Upper lobe of right lung (tissue), 1 donor: Measurements from ENCODE around the gene THAP6. TPM values are rescaled to one million over a fixed set of nuclear protein-coding genes. Genes with fewer than 3 reads are reported as not detected.

Experiments
- ATAC-seq: fragments of 200-7000 bp; cut with Tn5 transposase; one replicate; pipeline ENCODE4 v1.9.1; 2020; ENCODE audit warnings: mild to moderate bottlenecking, moderate library complexity
- DNase-seq: peaks from one replicate; pipeline ENCODE4 v3.0.0-alpha.2; 2020
- H3K27ac ChIP-seq: fragments of 200-600 bp; one replicate; pipeline ENCODE4 v1.8.0; 2022
- H3K27me3 ChIP-seq: fragments of 200-600 bp; one replicate; pipeline ENCODE4 v1.8.0; 2022; ENCODE audit warnings: mild to moderate bottlenecking
- H3K36me3 ChIP-seq: fragments of 200-600 bp; one replicate; pipeline ENCODE4 v1.8.0; 2022
- H3K4me1 ChIP-seq: fragments of 200-600 bp; one replicate; pipeline ENCODE4 v1.8.0; 2022
- H3K4me3 ChIP-seq: fragments of 200-600 bp; one replicate; pipeline ENCODE4 v1.8.0; 2022; ENCODE audit warnings: mild to moderate bottlenecking
- H3K9me3 ChIP-seq: fragments of 200-600 bp; one replicate; pipeline ENCODE4 v1.8.0; 2022
- intact Hi-C: fragments of 100-400 bp; cut with DNase I; formaldehyde crosslinking; loops from one replicate; pipeline ENCODE4 v1.11.0; 2022
- total RNA-seq: library from RNA; stranded (reverse); fragmentation: NEBNext Ultra II Directional; extraction: Animal tissue kit (Norgen Biotek cat#: 25700); gene quantifications from one replicate; pipeline ENCODE4 v1.2.1, GENCODE V29; 2021
- TF ChIP-seq, protein P1 (sequence below): fragments of 200-600 bp; IDR thresholded peaks from one replicate; pipeline ENCODE4 v1.8.0; 2022; ENCODE audit warnings: antibody characterized with exemption
- donor health status: DM: no; HTN: yes; CAD: no; lungs with severe emphysema.

The THAP6 gene
- total RNA-seq, 1 donor from 2014 or later: 23.5 TPM

DNA sequence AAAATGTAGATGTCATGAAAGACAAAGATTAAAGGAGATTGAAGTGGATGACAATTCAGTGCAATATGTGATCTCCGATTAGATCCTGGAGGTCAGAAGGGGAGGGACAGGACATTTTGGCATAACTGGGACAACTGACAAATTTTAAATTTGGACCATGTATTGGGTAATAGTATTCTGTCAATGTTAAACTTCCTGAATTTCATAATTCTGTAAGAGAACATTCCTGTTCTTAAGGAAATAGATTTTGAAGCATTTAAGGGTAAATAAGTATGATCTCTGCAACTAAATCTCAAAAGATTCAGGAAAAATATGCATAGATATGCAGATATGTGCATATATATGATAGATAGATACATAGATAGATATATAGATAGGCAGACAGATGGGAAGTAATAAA lies 52.6 kb downstream of the THAP6 start:
- Histone ChIP-seq H3K27ac (no peak overlapping the region), H3K9me3 (no peaks in the 10 kb centered on the region), H3K27me3 (no peaks in the 10 kb centered on the region), H3K4me1 (peaks cover 8% of the 10 kb centered on the region), H3K36me3 (no peaks in the 10 kb centered on the region), H3K4me3 (no peak overlapping the region)
- intact Hi-C loops: no loop called here
- ATAC-seq: no peak
- TF ChIP-seq, protein P1, sequence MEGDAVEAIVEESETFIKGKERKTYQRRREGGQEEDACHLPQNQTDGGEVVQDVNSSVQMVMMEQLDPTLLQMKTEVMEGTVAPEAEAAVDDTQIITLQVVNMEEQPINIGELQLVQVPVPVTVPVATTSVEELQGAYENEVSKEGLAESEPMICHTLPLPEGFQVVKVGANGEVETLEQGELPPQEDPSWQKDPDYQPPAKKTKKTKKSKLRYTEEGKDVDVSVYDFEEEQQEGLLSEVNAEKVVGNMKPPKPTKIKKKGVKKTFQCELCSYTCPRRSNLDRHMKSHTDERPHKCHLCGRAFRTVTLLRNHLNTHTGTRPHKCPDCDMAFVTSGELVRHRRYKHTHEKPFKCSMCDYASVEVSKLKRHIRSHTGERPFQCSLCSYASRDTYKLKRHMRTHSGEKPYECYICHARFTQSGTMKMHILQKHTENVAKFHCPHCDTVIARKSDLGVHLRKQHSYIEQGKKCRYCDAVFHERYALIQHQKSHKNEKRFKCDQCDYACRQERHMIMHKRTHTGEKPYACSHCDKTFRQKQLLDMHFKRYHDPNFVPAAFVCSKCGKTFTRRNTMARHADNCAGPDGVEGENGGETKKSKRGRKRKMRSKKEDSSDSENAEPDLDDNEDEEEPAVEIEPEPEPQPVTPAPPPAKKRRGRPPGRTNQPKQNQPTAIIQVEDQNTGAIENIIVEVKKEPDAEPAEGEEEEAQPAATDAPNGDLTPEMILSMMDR: no peak
- no peak for DNase-seq

DNA sequence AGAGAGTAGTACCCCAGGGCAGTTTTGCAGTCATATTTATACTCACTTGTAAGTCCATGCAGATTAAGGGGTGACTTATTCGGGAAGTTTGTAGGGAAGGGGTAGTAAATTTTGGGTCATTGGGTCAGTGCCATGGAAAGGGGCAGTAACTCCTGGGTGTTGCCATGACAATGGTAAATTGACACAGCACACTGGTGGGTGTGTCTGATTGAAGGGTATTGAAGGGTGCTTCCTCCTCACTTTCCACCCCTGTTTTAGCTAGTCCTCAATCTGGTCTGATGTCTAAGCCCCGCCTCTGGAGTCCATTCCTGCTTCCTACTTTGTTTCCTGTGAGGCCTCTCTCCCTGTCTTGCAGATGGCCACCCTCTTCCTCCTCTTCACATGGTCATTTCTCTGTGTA lies 53.5 kb downstream of the THAP6 start:
- ATAC-seq (no peak), DNase-seq (no peak)
- H3K27me3 ChIP-seq: no peaks in the 10 kb centered on the region
- TF ChIP-seq, protein P1: no peak
- no peaks in the 10 kb centered on the region for H3K36me3 ChIP-seq
- intact Hi-C loops: no loop called here
- H3K4me3 ChIP-seq: no peak overlapping the region
- H3K9me3 ChIP-seq: no peaks in the 10 kb centered on the region
- peaks cover 8% of the 10 kb centered on the region for H3K4me1 ChIP-seq
- H3K27ac ChIP-seq: no peak overlapping the region

Other genes with a start within 250 kb of the THAP6 start
- gene RCHY1, start 70 bp upstream of the THAP6 start, total RNA-seq: 30.2 TPM
- not detected for gene ODAPH, start 41.6 kb downstream of the THAP6 start, total RNA-seq
- 20.6 TPM for gene CDKL2, start 116.1 kb downstream of the THAP6 start, total RNA-seq
- 102 TPM for gene G3BP2, start 158.9 kb downstream of the THAP6 start, total RNA-seq
- 64.2 TPM for gene USO1, start 210.1 kb downstream of the THAP6 start, total RNA-seq